CD4-positive, alpha-beta T cell treated with Interleukin-12 subunit alpha and Interleukin-12 subunit beta, for 1 hour (primary cell): ENCODE results near the gene RXRB.

Source experiments
- DNase-seq: peaks from one replicate; pipeline ENCODE4 v3.0.0-alpha.2; 2020

The RXRB gene

DNA sequence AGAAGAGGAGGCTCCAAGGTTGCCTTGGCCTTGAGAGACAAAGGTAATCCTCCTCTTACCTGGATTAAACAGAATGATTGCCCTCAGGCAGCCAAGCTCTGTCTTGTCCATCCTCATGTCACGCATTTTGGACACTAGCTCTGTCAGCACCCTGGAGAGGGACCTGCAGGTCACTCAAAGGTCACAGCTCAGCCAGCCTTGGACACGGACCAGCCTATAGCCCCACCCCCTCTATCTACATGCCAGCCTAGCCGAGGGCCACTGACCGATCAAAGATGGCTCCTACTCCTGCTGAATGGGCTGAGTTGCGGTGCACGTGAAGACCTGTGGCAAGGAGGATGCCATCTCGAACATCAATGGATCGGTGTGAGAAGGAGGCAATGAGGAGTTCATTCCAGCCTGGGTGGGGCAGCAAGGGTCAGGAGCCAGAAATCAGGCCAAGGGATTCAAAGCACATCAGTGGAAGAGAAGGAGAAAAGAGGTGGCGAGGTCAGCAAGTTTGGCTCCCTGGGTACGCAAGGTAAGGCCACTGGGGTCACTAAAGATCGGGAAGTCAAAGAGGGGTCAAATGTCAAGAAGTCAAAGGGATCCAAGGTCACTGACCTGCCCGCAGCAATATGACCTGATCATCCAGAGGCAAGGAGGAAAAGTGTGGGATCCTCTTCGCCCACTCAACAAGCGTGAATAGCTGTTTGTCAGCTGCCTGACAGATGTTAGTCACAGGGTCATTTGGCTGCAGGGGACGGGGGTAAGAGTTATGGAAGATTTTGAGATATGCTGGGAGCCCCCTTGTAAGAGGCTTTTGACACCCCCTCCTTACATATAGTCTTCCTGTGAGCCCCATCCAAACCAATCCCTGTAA lies 4.9 kb downstream of the RXRB start:
- no peak for DNase-seq

DNA sequence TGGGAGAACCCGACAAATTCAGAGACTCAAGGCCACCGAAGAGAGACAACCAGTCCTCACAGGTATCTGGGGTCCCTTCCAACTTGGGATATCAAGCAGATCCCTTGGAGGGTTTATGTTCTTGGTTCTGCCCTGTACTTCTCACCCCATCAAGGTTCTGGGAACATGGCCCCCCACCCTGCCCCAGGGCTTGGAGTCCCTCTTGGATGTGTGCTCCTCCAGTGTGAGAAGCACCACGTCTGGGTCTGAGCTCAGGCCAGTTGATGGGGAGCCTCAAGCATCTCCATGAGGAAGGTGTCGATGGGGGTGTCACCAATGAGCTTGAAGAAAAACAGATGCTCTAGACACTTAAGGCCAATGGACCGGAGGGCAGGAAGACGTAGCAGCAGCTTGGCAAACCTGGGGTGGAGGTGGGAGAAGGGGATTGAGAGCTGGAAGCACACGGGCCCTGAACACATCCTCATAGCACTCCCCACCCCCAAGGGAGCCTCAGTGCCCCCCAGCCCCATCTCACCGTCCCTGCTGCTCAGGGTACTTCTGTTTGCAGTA lies 6.0 kb downstream of the RXRB start:
- DNase-seq: no peak

DNA sequence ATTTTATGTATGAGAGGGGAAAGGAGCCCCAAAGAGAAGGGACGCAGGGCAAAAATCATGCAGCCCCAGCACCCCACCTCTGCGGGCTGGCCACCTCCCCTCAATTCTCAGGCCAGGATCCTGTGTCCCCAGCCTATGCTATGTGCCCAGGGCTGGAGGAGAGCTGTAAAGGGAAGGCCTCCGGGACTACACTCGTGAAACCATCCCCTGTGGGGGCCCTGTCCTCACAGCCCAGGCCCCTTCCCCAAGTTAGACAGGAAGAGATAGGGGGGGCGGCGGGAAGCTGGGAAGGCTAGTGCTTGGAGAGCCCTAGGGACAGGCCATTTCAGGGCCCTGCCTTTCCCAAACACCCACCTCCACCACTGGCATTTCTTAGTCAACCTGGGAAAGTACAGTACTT lies 6.8 kb downstream of the RXRB start:
- no peak for DNase-seq

- peak; percentile 34 for DNase-seq
Measured at GRCh38 chr6:33192671-33193602, 7.5 kb downstream of the RXRB start.

DNA sequence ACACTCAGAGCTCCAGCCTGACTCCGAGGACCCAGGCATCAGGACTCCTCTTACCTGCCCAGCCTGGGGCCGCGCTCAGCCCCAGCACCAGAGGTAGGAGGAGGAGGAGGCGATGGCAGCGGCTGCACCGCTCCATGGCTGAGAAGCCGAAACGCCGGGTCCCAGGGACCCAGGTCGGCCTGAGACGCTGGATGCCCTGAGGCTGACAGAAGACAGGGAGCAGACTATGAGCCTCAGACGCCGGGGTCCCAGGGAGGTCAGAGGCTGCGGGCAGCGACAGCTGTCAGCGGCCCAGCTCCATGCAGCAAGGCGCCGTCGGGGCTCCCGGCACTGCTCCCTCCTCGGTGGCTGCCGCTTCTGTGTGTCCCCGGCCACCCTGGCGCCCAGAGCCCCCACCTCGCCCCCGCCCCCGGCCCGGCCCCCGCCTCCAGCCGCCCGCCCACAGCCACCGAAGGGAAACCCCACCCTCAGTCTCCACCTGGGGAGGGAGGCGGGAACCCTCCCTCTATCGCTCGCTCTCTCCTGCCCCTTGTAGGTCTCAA lies 8.3 kb downstream of the RXRB start, which contains the start of gene COL11A2:
COL11A2 (minus strand) TSS at position 363 of the 542 bp plus-strand sequence; CDS start at position 136, 227 bp downstream.
- DNase-seq: peak; percentile 46

DNA sequence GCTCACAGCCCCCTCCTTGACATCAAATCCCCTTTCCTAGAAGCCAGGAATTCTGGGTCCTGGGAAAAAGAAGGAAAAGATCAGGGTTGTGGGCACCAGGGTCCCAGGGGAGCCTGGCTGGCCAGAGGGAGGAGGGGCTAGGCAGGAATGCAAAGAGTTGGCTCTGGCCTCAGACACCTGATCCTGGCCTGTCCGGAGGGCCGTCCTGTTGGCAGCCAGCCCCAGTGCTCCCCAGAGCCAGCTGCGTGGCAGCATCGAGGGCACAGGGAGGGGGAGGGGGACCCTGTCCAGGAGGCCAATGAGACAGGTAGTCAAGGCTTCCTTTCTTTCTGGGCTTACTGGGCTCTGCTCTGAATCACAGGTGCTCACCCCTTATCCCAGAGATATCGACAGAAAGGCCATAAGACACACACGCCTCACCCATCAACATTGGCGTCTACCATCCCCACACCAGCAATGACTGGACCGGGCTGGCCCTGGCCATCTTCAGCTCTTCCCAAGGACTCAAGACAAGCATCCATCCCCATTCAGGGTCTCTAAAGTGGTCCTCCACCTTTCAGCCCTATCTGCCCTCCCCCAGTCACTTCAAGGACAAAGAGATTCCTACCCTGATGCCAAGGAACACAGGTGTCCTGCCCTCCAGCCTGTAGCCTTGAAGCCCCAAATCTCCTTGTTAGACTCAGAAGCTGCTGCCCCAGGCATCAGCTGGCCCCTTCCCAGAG lies 8.9 kb downstream of the RXRB start:
- DNase-seq: no peak

GRCh38 chr6:33190504-33191107 lies 9.9 kb downstream of the RXRB start:
- no peak for DNase-seq

DNA sequence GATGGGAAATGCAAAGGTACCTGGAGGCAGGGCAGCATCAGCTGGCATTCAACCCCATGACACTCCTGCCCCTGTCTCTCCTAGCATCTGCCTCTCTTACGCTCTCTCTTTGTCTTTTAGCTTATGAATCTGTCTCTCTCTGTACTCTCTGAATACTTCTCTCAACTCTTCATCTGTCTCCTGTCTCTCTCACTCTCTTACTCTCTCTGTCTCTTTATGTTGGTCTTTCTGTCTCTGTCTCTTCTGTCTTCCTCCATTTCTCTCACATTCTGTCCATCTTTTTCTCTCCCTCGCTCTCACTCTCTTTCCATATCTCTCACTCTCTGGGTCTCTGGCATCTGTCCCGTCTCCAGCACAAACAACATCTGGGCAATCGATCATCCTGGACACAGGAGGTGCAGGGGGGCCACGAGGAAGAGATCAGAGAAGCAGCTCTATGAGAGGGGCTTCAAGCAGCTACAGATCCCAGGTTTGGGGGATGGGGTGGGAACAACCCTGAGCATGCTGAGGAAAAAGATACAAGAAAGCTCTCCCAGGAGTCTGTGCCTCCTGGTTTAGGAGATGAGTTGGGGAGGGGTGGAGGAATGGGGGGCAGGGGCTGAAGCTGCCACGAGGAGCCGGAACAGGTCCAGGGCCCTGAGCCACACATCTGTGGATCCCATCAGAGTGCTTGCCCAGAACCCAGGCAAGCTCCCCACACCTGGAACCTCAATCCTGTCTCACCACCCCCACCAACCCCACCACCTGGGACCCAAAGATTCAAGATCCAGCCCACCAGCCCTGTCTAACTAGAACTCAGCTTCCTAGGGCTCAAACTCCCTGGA lies 10.6 kb downstream of the RXRB start:
- DNase-seq: no peak

DNA sequence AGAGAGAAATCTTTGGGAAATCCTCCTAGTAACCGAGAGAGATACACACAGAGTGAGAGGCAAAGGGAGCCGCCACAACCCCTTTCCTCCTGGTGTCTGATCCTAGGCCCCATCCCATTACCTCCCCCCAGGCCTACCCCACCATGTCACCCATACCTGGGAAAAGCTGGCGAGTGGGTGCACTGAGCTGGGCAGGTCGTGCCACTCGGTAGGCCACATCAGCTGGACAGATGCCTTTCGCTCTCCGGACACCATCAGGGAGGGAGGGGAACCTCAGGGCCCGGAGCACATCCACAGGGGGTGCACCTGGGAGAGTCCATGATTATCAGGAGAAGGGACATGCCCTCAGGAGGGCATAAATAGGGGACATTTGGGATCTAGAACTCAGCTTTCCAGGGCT lies 11.3 kb downstream of the RXRB start:
- DNase-seq: no peak

DNA sequence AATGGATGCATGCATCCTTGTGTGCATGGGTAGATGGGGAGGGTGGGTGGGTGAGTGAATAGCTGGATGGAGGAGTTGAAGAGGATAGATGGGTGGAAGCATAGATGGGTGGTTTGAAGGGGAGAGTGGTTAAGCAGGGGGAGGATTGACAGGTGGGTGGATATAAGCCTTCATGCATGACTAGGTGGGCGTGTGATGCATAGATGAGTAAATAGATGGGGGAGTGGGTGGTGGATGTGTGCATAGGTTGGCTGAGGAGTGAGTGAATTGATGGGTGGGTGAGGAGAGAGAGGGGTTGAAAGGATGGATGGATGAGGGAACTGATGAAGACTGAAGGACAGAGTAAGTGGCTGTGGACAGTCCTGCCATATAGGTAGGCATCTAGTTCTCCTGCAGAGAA lies 12.7 kb downstream of the RXRB start:
- no peak for DNase-seq

DNA sequence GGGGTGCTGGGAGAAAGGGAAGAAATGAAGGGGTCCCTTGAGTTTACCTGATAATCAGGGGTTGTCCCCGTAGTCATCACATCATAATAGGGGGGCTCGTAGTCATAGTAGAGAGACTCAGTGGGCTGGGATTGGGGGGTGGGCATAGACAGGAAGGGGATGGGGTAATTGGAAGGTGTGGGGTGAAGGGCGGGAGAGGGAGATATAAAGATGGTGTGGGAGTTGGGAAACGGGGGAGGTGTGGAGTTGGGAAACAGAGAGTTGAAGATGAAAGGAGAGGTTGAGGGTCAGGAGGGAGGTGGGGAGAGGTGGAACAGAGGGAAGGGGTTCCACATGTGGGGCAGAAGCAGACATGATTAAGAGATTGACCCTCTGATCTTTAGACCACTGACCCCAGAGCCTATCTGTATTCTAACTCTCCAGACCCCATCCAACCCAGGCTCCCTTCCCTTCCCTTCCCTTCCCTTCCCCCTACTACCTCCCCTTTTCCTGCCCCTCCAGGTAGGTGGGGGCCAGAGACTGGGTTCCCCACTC lies 14.7 kb downstream of the RXRB start:
- DNase-seq: no peak

DNA sequence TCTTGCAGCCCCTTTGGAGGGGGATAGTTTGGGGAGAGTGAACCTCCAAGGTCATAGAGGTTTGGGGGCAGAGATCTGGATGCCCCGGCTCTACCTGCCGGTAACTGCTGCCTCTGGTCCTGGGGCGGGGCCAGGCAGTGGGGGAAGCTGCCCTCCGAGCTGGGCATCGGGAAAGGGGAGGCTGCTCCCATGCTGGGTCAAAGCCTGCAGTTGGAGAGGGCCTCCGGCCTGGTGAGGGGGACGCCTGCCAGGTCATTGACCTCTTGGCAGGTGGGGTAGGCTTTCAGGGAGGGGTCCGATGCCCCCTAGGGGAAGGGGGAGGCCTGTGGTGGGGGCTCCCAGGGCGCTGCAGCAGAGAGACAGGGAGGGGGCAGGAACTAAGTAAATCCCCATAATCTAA lies 15.3 kb downstream of the RXRB start:
- no peak for DNase-seq

GRCh38 chr6:33183071-33183683 lies 17.3 kb downstream of the RXRB start:
- DNase-seq: no peak

DNA sequence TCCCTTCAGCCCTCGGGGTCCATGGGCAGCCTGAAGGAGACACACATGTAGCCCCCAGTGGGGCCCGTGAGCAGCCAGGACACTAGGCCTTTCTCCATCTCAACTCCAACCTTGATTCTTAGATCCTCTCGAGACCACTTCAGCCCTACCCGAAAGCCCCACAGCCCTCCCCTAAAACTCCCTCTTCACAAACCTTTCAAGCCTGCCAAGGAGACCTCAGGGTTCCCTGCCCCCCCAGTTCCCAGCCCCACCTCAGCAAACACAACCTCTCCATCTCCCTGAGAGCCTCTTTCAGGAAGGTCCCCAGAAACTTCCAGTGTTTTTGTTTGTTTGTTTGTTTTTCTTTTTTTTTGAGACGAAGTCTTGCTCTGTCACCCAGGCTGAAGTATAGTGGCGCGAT lies 19.3 kb downstream of the RXRB start:
- DNase-seq: no peak

GRCh38 chr6:33178755-33179475 lies 21.6 kb downstream of the RXRB start:
- no peak for DNase-seq

DNA sequence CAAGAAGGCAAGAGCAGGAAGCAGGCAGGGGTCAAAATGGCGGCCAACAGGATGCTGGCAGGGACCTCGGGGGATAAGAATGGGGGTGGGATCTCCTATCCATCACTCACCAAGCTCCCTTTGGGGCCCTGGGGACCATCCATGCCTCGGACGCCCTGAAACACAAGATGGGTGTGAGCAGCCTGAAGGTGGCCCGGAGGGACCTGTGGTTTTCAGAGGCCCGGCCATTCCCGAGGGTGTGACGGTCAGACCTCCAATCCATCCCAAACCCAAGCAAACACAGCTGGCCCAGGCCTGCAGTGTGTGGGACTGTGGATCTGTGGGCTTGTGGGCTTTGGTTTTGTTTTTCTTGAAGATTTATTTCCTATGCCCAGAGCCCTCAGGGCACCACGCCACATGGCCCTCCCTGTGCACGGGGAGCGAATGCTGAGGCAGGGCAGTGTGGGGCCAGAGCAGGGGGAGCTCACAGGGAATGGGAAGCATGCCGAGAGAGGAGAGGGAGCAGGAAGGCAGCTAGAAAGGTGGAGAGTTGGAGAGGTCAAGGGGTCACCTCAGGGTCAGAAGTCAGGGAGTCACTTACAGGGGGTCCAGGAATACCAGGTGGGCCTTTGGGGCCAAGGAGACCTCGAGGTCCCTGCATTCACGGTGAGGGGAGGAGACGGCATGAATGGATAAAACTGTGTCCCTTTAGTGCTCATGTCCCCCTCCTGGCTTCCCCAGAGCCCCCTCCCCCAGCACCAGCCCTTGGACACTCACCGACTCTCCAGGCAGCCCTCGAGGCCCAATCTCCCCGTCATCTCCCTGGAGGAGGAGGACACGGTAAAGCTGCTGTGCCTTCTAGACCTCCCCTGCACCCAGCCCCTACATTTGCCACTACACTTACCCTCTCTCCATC lies 22.7 kb downstream of the RXRB start:
- DNase-seq: no peak

DNA sequence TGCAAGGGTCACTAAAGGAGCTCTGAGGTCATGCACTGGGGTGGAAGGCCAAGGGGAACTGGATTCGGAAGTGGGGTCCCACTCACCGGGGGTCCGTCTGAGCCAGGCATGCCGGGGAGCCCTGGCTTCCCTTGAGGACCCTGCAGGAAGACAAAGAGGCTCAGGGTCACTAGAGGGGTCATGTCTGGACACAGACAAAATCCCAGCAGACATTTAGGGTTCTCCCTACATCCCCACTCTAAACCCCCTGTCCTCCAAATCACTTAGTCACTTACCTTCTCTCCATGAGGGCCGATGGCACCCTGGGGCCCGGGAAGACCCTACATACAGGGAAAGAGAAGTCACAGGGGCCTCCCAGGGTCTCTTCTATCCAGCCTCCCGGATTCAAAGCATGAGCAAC lies 23.6 kb downstream of the RXRB start:
- DNase-seq: no peak

- no peak for DNase-seq
Measured at GRCh38 chr6:33175436-33176069, 24.9 kb downstream of the RXRB start.
